G401.6 (cell line): ENCODE measurements around the gene INTS7.
"Not testable (repeated sequence)": the region's sequence is repeated elsewhere in the genome, so short reads cannot be mapped to it uniquely, and the experiment has no call there.

ENCODE experiments used
- FAIRE-seq: peaks from 2 replicates; lab custom pipeline; 2012; peaks lifted over from hg19 to GRCh38; lab: Jason Lieb, UNC

INTS7 gene

DNA sequence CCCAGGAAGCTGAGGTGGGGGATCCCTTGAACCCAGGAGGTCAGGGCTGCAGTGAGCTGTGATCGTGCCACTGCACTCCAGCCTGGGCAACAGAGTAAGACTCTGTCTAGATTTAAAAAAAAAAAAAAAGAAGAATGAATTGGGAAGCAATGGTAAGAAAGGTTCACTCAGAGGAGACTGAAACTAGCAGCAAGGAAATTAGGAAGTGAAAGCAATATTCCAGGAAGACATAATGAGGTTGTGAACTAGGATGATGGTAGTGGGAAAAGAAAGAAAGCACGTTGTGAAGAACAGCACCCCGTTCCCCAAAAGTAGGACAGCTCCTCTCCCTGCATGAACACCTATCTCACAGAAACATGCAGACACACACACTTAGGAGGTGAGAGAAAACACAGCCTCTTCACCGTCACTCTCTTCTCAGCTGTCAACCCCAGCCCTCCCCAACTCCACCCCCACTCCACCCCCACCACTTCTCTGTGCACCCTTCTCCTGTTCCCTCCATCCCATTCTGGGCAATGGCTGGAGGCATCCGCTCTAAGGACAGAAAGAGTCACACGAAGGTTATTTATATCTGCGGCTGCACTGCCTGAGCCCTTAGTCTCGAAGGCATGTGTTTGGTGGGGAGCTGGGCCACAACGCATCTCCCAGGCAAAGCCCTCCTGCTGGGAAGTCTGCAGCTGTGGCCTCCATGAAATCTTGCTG is 103.0 kb downstream of the INTS7 start:
- no peak for FAIRE-seq

GRCh38 chr1:211929683-211930082 is 105.7 kb downstream of the INTS7 start:
- no peak for FAIRE-seq

GRCh38 chr1:211928993-211929637 is 106.2 kb downstream of the INTS7 start:
- no peak for FAIRE-seq

DNA sequence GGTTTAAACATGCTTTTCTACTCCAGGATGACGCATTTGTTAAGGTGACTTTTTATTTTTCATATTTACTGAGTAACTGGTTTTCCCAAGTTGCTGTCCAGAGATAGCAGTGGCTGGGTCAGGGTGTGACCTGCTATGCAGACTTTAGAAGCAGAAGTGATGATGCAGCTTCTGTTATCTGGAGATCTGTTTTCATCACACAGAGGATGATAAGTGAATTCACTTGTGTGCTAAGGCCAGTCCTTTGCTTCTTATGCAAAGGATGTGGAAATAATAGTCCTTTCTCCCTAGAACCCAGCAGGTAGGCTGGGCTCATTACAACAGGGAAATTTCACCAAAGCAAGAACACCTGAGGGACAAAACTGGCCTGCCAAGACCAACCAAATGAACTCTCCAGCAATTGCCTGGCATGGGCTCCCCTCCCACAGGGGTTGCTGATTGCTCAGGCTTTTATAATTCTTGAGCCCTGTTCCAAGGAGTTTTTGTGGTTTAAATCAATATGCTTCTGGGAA is 107.0 kb downstream of the INTS7 start:
- no peak for FAIRE-seq

- FAIRE-seq = no peak
These were observed 110.3 kb downstream of the INTS7 start for GRCh38 chr1:211925016-211925415.

GRCh38 chr1:211924256-211924655 is 111.1 kb downstream of the INTS7 start:
- no peak for FAIRE-seq

DNA sequence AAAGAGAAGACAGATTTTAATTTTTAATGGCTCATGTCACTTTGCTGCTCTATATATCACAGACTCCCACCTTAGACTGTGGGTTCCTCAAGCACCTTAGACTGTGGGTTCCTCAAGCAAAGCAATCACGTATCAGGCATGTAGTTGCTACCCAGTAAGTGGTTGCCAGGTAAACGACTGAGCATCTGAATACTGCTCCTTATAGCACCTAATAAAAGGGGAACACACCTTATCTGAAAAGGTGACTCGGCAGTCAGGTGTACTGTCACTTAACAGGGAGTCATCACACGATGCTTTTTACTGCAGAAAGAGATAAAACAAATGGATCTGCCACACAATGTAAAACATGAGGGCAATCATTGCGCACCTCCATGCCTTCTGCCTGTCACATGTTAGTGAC is 112.3 kb downstream of the INTS7 start:
- FAIRE-seq = no peak

GRCh38 chr1:211921579-211922095 is 113.7 kb downstream of the INTS7 start:
- FAIRE-seq = no peak

DNA sequence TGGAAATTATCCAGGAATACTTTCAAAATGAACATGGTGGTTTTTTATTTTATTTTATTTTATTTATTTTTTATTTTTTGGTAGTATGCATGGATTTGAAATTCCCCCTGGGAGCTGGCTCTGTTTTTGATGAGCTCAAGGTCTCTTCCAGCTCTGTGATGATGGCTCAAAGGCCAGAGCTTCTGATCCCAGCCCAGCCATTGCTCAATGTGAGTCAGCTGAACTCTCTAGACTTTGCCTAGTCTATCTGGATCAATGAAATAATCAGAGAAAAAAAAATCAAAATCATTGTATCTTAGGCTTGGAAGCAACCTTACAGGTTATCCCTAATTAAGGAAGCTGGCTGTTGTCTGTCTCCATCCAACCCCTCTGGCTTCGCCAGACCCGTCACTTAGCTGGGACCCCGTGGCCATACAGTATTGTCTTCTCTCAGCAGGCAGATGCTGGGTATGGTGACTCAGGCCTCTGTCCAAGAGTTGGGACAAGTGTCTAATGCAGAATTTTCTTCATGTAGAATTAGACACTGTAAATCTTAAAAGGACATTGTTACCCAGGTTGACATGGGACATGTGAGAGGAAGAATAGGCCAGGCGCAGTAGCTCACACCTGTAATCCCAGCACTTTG is 114.6 kb downstream of the INTS7 start:
- FAIRE-seq = no peak

GRCh38 chr1:211920141-211920572 is 115.2 kb downstream of the INTS7 start:
- FAIRE-seq = no peak

GRCh38 chr1:211918843-211919414 is 116.4 kb downstream of the INTS7 start:
- no peak for FAIRE-seq

DNA sequence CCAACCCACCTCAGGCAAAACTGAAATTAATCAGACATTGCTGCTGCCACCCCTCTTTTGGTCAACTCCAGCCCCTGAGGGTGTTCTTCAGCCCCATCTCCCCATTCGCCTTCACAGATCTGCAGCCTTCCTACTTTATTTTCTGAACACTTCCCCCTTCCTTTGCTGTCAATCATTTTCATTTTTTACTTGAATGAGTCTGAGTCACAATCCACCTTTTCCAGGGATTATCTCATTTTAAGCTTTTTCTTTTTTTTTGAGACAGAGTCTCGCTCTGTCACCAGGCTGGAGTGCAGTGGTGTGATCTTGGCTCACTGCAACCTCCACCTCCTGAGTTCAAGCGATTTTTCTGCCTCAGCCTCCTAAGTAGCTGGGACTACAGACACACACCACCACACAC is 118.9 kb downstream of the INTS7 start:
- FAIRE-seq = not testable (repeated sequence)

GRCh38 chr1:211915924-211916323 is 119.4 kb downstream of the INTS7 start:
- FAIRE-seq = no peak

DNA sequence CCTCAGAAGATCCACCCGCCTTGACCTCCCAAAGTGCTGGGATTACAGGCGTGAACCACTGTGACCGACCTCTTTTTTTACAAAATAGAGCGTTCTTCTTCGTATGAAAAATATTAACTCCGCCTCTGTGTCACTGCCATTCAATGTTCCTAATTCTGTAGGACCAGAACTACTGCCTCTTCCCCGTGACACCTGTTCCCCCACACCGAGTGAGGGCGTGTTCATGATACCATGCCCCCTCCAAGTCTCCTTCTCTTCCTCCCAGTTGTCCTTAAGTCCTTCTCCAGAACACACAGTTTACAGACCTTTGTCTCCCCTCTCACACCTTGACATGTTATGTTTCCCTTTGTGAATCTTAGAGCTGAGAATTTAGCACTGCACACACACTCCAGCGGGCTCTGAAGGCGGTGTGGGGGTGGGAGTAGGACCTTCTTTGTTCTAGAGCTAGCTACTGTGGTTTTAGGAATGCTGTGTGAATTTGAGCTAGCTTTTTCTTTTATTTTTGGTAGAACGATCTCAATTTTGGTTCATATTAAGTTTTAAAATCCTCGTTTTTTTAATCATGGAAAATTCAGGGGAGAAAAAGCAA is 122.4 kb downstream of the INTS7 start:
- FAIRE-seq = no peak

DNA sequence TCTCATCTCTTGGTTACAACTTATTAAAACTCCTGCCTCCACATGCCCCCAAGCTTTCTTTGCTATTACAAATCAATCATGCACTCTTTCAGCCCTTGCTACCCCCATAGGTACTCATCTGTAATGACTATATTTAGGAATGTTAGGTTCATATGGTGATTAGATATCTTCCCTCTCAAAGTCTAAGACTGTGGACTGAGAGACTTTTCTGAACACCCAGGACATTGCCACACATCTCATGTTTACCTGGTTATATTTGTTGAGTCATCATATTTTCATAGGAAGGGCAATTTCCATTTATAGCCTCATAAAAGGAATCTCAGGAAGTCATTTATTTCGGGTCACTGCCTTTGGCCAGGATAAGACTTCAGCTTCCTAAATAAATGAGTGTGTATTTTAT is 123.3 kb downstream of the INTS7 start:
- FAIRE-seq = no peak

DNA sequence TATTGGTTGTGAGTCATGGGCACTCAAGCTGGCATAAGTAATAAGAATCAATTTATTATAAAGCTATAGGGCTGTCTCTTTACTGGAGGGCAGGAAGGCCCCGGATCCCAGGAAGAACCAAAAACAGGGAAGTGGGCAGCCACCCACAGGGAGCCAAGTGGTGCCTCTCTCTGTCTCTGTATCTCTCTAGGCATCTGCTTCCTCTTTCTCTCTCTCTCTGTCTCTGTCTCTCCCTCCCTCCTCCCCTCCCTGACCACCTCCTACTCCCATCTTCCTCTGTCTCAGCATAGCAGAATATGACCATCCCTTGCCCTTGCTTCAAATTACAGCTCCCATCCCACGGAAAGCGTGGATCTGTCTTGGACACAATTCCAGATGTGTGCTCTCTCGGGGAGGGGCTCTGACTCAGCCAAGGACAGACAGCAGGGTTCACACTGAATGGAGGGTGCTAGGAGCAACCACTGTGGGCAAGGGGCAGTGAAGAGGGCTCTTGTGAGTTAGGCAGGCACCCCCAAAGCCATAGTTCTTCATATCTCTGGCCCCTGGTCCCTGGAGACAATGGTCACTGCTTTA is 124.4 kb downstream of the INTS7 start:
- no peak for FAIRE-seq

GRCh38 chr1:211910113-211910884 is 125.1 kb downstream of the INTS7 start:
- FAIRE-seq = no peak

DNA sequence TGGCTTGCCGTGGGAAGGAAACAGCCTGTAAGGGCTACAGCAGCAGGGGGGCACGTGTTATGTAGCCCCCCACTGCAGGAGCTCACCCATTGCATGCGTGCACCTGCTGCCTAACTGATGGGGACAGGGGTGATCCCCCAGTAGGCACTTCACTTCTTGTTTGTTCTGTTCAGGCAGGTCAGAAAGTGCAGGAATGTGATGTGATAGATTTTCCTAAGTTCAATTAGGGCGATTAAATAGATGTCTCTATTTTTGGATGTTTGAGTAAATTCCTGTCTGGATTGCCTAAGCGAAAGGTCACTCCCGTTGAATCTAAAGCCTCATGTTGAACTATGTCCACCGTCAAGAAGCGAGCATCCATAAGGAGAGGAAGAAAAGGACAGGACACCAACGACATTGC is 126.0 kb downstream of the INTS7 start:
- FAIRE-seq = no peak

- no peak for FAIRE-seq
These were observed 126.4 kb downstream of the INTS7 start for GRCh38 chr1:211908951-211909350.

DNA sequence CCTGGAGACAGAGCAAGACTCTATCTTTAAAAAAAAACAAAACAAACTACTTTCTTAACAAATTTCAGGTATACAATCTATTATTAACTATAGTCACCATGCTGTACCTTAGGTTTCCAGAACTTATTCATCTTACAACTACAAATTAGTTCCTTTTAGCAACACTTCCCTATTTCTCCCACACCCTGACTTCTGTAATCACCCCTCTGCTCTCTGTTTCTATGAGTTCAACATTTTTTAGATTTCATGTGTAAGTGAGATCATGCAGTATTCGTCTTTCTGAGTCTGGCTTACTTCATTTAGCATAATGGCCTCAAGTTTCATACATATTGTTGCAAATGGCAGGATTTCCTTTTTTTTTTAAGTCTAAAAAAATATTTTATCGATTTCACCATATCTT is 126.9 kb downstream of the INTS7 start:
- FAIRE-seq = no peak
